GM12878 (cell line): ENCODE results near the gene RHPN2. TPM values are rescaled to one million over a fixed set of nuclear protein-coding genes. Genes with fewer than 3 reads are reported as not detected.
A peak's percentile ranks its signal among the peaks of the same experiment; 100 is the strongest.

ENCODE experiments used
- ATAC-seq: fragments of 200-7000 bp; cut with Tn5 transposase; 3 replicates; pipeline ENCODE4 v1.9.1; 2020; ENCODE audit warnings: mild to moderate bottlenecking, moderate library complexity
- Bru-seq: library from RNA; stranded (reverse); fragments of 400-500 nt; gene quantifications from one replicate; lab custom pipeline; 2021; lab: Mats Ljungman, UMichigan
- BruChase-seq, 2 experiments: library from RNA; stranded (reverse); fragments of 400-500 nt; gene quantifications; one replicate each; lab custom pipeline; 2021; lab: Mats Ljungman, UMichigan
- BruUV-seq: library from RNA; stranded (reverse); fragments of 400-500 nt; replicated peaks from 2 replicates; lab custom pipeline; 2021; lab: Mats Ljungman, UMichigan
- CTCF ChIA-PET: fragments of 300-600 bp; sonication (Branson Sonifier 250); formaldehyde crosslinking; extraction: SDS; loops from one replicate; lab custom pipeline; 2021; ENCODE audit warnings: inconsistent platforms; lab: Yijun Ruan, JAX
- POLR2A ChIA-PET: fragments of 350-600 bp; formaldehyde crosslinking; extraction: SDS; loops from one replicate; lab custom pipeline; 2021; ENCODE audit warnings: inconsistent platforms; lab: Charles Lee
- RAD21 ChIA-PET: fragments of 300-600 bp; sonication (Branson Sonifier 250); formaldehyde crosslinking; loops from one replicate; lab custom pipeline; 2023; ENCODE audit warnings: antibody characterized with exemption; ENCODE audit not compliant: unreplicated experiment; lab: Charles Lee
- SMC1A ChIA-PET: fragments of 300-600 bp; sonication (Branson Sonifier 250); formaldehyde crosslinking; loops from one replicate; lab custom pipeline; 2023; ENCODE audit not compliant: unreplicated experiment, uncharacterized antibody; lab: Charles Lee
- DNase-seq: peaks from one replicate; pipeline ENCODE4 v3.0.0-alpha.2; 2011; ENCODE audit warnings: low read depth, low spot score
- FAIRE-seq: peaks from 3 replicates; lab custom pipeline; 2011; peaks lifted over from hg19 to GRCh38; lab: Jason Lieb, UNC
- H2AFZ ChIP-seq: 2 replicates; pipeline ENCODE4 v1.6.0; 2011; ENCODE audit warnings: low read depth, low read length, control low read depth; ENCODE audit not compliant: control insufficient read depth
- H3K27ac ChIP-seq: 2 replicates; pipeline ENCODE4 v1.5.1; 2011; ENCODE audit warnings: control low read depth; ENCODE audit not compliant: control insufficient read depth, insufficient read depth
- H3K27me3 ChIP-seq, 2 experiments: replicated peaks in 1 of 2; 2 replicates each; pipeline versions ENCODE4 v1.6.0 to v1.6.1; 2011; ENCODE audit warnings: low read length in 1 of 2; ENCODE audit not compliant: control insufficient read depth in 2 of 2, insufficient read depth in 2 of 2
- H3K36me3 ChIP-seq, 2 experiments: 2 replicates each; pipeline ENCODE4 v1.5.1; 2011; ENCODE audit warnings: low read length in 1 of 2; ENCODE audit not compliant: control insufficient read depth in 2 of 2, insufficient read depth in 2 of 2
- H3K4me1 ChIP-seq: 2 replicates; pipeline ENCODE4 v1.6.1; 2011; ENCODE audit warnings: mild to moderate bottlenecking, low read length, moderate library complexity, mixed read lengths; ENCODE audit not compliant: control insufficient read depth, insufficient read depth
- H3K4me2 ChIP-seq: 2 replicates; pipeline ENCODE4 v1.6.0; 2011; ENCODE audit warnings: control low read depth; ENCODE audit not compliant: control insufficient read depth, insufficient read depth
- H3K4me3 ChIP-seq: fragments of 200-600 bp; sonication (generic); 2 replicates; pipeline ENCODE4 v1.5.1; 2016
- H3K79me2 ChIP-seq: 2 replicates; pipeline ENCODE4 v1.6.0; 2011; ENCODE audit warnings: low read length; ENCODE audit not compliant: control insufficient read depth, insufficient read depth
- H3K9ac ChIP-seq: 2 replicates; pipeline ENCODE4 v1.8.0; 2011; ENCODE audit warnings: low read length, control low read depth, mixed read lengths; ENCODE audit not compliant: control insufficient read depth, insufficient read depth
- H3K9me3 ChIP-seq: replicated peaks from 3 replicates; pipeline ENCODE4 v1.5.1; 2011; ENCODE audit warnings: mild to moderate bottlenecking, low read length; ENCODE audit not compliant: control insufficient read depth, insufficient read depth
- H4K20me1 ChIP-seq: 2 replicates; pipeline ENCODE4 v1.6.0; 2011; ENCODE audit not compliant: control insufficient read depth, insufficient read depth
- BCL11A ChIP-seq: IDR thresholded peaks from 2 replicates; pipeline ENCODE4 v1.6.1; 2011; ENCODE audit warnings: low read depth, low read length
- GABPA ChIP-seq: IDR thresholded peaks from 2 replicates; pipeline ENCODE4 v1.6.1; 2014; ENCODE audit warnings: antibody characterized with exemption, low read depth, mild to moderate bottlenecking, inconsistent platforms
- IKZF1 ChIP-seq: fragments of 450-650 bp; conservative IDR thresholded peaks from 2 replicates; pipeline ENCODE4 v1.6.1; 2017; ENCODE audit warnings: antibody characterized with exemption, mild to moderate bottlenecking
- MAX ChIP-seq: IDR thresholded peaks from 2 replicates; pipeline ENCODE4 v1.6.1; 2012; ENCODE audit warnings: low read depth, low read length, improper control_type of control experiment
- MYC ChIP-seq: IDR thresholded peaks from 2 replicates; pipeline ENCODE4 v1.6.1; 2011; ENCODE audit warnings: mild to moderate bottlenecking, low read length, moderate library complexity, inconsistent platforms; ENCODE audit not compliant: insufficient read depth, insufficient replicate concordance, insufficient read length, severe bottlenecking
- NFXL1 ChIP-seq: fragments of 450-650 bp; IDR thresholded peaks from 2 replicates; pipeline ENCODE4 v1.6.1; 2017; ENCODE audit warnings: antibody characterized with exemption, mild to moderate bottlenecking, borderline replicate concordance
- NFYA ChIP-seq: IDR thresholded peaks from 2 replicates; pipeline ENCODE4 v1.6.1; 2011; ENCODE audit warnings: low read depth, mild to moderate bottlenecking, low read length, improper control_type of control experiment, borderline replicate concordance
- NRF1 ChIP-seq: conservative IDR thresholded peaks from 2 replicates; pipeline ENCODE4 v1.6.1; 2011; ENCODE audit warnings: mild to moderate bottlenecking, low read depth, low read length, improper control_type of control experiment
- POLR2A ChIP-seq: IDR thresholded peaks from 2 replicates; pipeline ENCODE4 v1.6.1; 2011; ENCODE audit warnings: low read depth, mild to moderate bottlenecking, low read length
- TAF1 ChIP-seq: IDR thresholded peaks from 2 replicates; pipeline ENCODE4 v1.6.1; 2011; ENCODE audit warnings: mild to moderate bottlenecking, low read depth, low read length, borderline replicate concordance
- WGBS: methylation state at CpG from one replicate; pipeline ENCODE4 v1.1.6; 2016; ENCODE audit warnings: low lambda C conversion rate; ENCODE audit not compliant: insufficient replicate concordance, insufficient coverage; ENCODE audit errors: missing lambda C conversion rate; 5-methylcytosine and 5-hydroxymethylcytosine counted together
- in situ Hi-C: fragments of 300-500 bp; cut with MboI; formaldehyde crosslinking; loops from 9 replicates; pipeline ENCODE4 v1.14.3; 2018; ENCODE audit warnings: mixed read lengths
- intact Hi-C: fragments of 100-400 bp; cut with micrococcal nuclease; formaldehyde crosslinking; loops from one replicate; pipeline ENCODE4 v1.14.2; 2022; ENCODE audit not compliant: unreplicated experiment
- long read RNA-seq, 2 experiments: library from polyadenylated mRNA; unstranded; transcript quantifications; one replicate each; pipeline ENCODE4 v2.0.0, GENCODE V29; 2019 to 2020
- polyA minus RNA-seq, 3 experiments: library from RNA; depleted of rRNA, polyadenylated mRNA; stranded (reverse); fragments of >200 nt; gene quantifications; 2 replicates each; pipeline ENCODE4 v1.2.3, GENCODE V29; 2011
- polyA plus RNA-seq, 11 experiments: library from polyadenylated mRNA; depleted of rRNA in 4 of 11; unstranded in 6 of 11; stranded (reverse) in 5 of 11; fragments of >200 nt; fragmentation: Nextera tagmentation in 4 of 11; fragmentation: Illumina TruSeq in 1 of 11; extraction: Ambion mirVana in 4 of 11; extraction: Trizol in 1 of 11; gene quantifications; 1 replicate in 1 of 11; 2 replicates in 10 of 11; pipeline versions ENCODE4 v1.2.1 to v1.2.3, GENCODE V29; 2011 to 2016; ENCODE audit warnings: inconsistent platforms in 2 of 11, missing spikeins in 2 of 11, low read depth in 1 of 11
- total RNA-seq, 4 experiments: library from RNA; depleted of rRNA in 3 of 4; stranded (reverse); fragments of >200 nt in 3 of 4; fragmentation: Illumina TruSeq in 1 of 4; extraction: Trizol in 1 of 4; gene quantifications; 2 replicates each; pipeline versions ENCODE4 v1.2.1 to v1.2.3, GENCODE V29; 2013 to 2021

The RHPN2 gene
- total RNA-seq (2013; cell fraction: nucleolus; rRNA removed): 2.5 and 2.6 TPM in 2 replicates
- total RNA-seq (2014; rRNA removed): 3.6 and 4.6 TPM in 2 replicates
- total RNA-seq (2014; rRNA removed; fragmentation: Illumina TruSeq; extraction: Trizol): 3.8 and 4.3 TPM in 2 replicates
- total RNA-seq (2021): 3.6 and 4.5 TPM in 2 replicates
- polyA plus RNA-seq (2011; ENCODE audit: low read depth): 3.7 TPM
- polyA plus RNA-seq (2011; rRNA removed): 5.4 and 6.3 TPM in 2 replicates
- 5.5 and 5.6 TPM in 2 replicates for polyA plus RNA-seq (2011; cell fraction: cytosol; rRNA removed)
- polyA plus RNA-seq (2011; cell fraction: nucleus; rRNA removed): 2.6 and 4.8 TPM in 2 replicates
- polyA plus RNA-seq (2012): 3.7 and 3.9 TPM in 2 replicates
- polyA plus RNA-seq (2014; fragmentation: Illumina TruSeq; extraction: Trizol): 7.4 and 10.8 TPM in 2 replicates
- polyA plus RNA-seq (2014; fragmentation: Nextera tagmentation; extraction: Ambion mirVana): 1 to 10 TPM in 1 of 2 experiments, under 1 TPM in 1; 0.71 to 1.8 TPM
- 3.5 TPM in 2 replicates for polyA plus RNA-seq (2014; rRNA removed)
- polyA plus RNA-seq (2016; fragmentation: Nextera tagmentation; extraction: Ambion mirVana): 1 to 10 TPM; 3.1 to 3.3 TPM
- polyA minus RNA-seq (2011; rRNA and poly(A)+ RNA removed): 7.1 and 9.3 TPM in 2 replicates
- 2.8 and 6.5 TPM in 2 replicates for polyA minus RNA-seq (2011; cell fraction: cytosol; rRNA and poly(A)+ RNA removed)
- polyA minus RNA-seq (2011; cell fraction: nucleus; rRNA and poly(A)+ RNA removed): 2.1 and 4.2 TPM in 2 replicates
- percentile 43 among the genes with signal in this experiment for Bru-seq, nascent RNA
- BruChase-seq, experiment 1, labeled RNA remaining after a 6-hour chase: percentile 38 among the genes with signal in this experiment
- percentile 43 among the genes with signal in this experiment for BruChase-seq, experiment 2, labeled RNA remaining after a 2-hour chase
- long read RNA-seq, experiment 1, partial matches to known transcripts: 0 of 1 reads
- long read RNA-seq, experiment 1, other reads (novel, unspliced or antisense): 1 of 1 reads
- long read RNA-seq, experiment 2, partial matches to known transcripts: 0 of 3 reads
- long read RNA-seq, experiment 2, other reads (novel, unspliced or antisense): 2 of 3 reads

DNA sequence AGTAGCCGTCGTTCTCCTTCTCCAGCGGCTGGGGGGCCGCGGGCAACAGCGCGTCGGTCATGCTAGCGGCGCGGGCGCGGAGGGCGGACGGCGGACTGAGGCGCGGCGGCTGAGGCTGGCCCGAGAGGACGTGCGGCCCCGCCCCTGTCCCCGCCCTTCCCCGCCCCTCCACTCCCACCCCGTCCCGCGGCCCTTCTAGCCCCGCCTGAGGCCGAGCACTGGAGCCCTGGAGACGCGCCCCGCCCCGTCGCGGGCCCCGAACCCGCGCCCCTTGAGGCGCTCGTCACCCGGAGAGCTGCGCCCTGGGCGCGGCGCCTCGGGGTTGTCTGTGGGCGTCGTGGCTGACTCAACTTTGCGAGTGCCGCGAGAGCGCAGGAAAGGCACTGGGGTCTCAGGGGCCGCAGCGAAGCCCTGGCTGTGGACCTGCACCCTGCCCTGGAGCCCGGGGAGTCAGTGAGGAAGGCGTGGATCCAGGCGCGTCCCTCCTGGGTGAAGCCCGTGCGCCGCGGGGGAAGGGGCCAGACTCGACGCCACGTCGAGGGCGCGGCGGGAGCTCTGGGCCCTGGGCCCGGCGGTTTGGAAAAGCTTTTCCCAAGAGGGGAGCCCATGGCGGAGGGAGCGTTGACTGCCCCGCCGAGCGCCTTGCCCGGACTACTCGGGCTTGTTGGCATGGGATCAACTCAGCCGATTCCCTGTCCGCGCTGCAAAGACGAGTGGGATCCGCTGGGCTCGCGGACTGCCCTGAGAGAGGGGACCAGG, at the start of gene RHPN2:
TSS of gene RHPN2 (minus strand) at position 97 of the 759 bp plus-strand sequence. CDS start at position 61, 36 bp downstream.
- intact Hi-C loops: no loop called here
- WGBS: 38% methylated on average over 49 of the region's 86 CpGs
- no TSS peak for BruUV-seq
- RAD21 ChIA-PET: no interaction called here
- H3K4me2 ChIP-seq: peak within 1 kb of the TSS; percentile 93
- CTCF ChIA-PET: no interaction called here
- H3K27ac ChIP-seq: no peak within 1 kb of the TSS
- H3K4me3 ChIP-seq: peak within 1 kb of the TSS; percentile 74
- H3K9me3 ChIP-seq: no peaks in the 10 kb centered on the region
- peak within 1 kb of the TSS; percentile 48; the same call in 1 of the 2 replicates for H3K9ac ChIP-seq
- no peaks in the 10 kb centered on the region; the same call in 1 of the 2 replicates for H3K79me2 ChIP-seq
- POLR2A ChIA-PET: no interaction called here
- H3K36me3 ChIP-seq: no peaks in the 10 kb centered on the region
- ATAC-seq (peak; percentile 95), DNase-seq (no peak), FAIRE-seq (no peak)
- TF ChIP-seq IKZF1: peak; percentile 46; the same call in 1 of the 2 replicates
- no peak for TF ChIP-seq NFXL1
- no peak for TF ChIP-seq NRF1
- TF ChIP-seq GABPA: no peak
- no peak for TF ChIP-seq MYC
- TF ChIP-seq NFYA: no peak
- no peak for TF ChIP-seq BCL11A
- no peak for TF ChIP-seq MAX
- peak; percentile 19; the same call in 1 of the 2 replicates for TF ChIP-seq TAF1
- TF ChIP-seq POLR2A: peak; percentile 78
- in situ Hi-C loops: no loop called here
- SMC1A ChIA-PET: no interaction called here
- no peaks in the 10 kb centered on the region; a peak in 1 of 4 replicates for H3K27me3 ChIP-seq
- H2AFZ ChIP-seq: peak within 1 kb of the TSS; percentile 51
- H3K4me1 ChIP-seq: peaks cover 7% of the 10 kb centered on the region; the same call in 1 of the 2 replicates
- H4K20me1 ChIP-seq: no peaks in the 10 kb centered on the region
